K562 (cell line): ENCODE results near the gene CARMIL3. TPM values are rescaled to one million over a fixed set of nuclear protein-coding genes. Genes with fewer than 3 reads are reported as not detected.

Experiments
- ATAC-seq: fragments of 200-7000 bp; cut with Tn5 transposase; 3 replicates; pipeline ENCODE4 v1.9.1; 2020; ENCODE audit warnings: moderate library complexity
- BruUV-seq: library from RNA; stranded (reverse); fragments of 400-500 nt; replicated peaks from 2 replicates; lab custom pipeline; 2021; lab: Mats Ljungman, UMichigan
- CTCF ChIA-PET: fragments of 300-600 bp; formaldehyde crosslinking; extraction: SDS; loops from one replicate; lab custom pipeline; 2021; ENCODE audit warnings: low intra/inter-chr PET ratio; lab: Yijun Ruan, JAX
- POLR2A ChIA-PET: fragments of 300-600, 350-650 bp; sonication (Branson Sonifier 250); formaldehyde crosslinking; extraction: SDS; loops from one replicate; lab custom pipeline; 2021; ENCODE audit warnings: antibody characterized with exemption, inconsistent platforms; lab: Yijun Ruan, JAX
- DNase-seq, 4 experiments: peaks; one replicate each; pipeline versions ENCODE4 v3.0.0 to v3.0.0-alpha.2; 2011 to 2018; ENCODE audit warnings: low spot score in 3 of 4, mixed read lengths in 3 of 4; ENCODE audit errors: extremely low read depth in 1 of 4
- FAIRE-seq: peaks from 2 replicates; lab custom pipeline; 2011; peaks lifted over from hg19 to GRCh38; lab: Jason Lieb, UNC
- H2AFZ ChIP-seq: 2 replicates; pipeline ENCODE4 v1.6.0; 2011; ENCODE audit warnings: low read depth, low read length, control low read depth, inconsistent platforms
- H3K27ac ChIP-seq: fragments of 200-600 bp; 3 replicates; pipeline ENCODE4 v1.8.0; 2011; ENCODE audit warnings: low read depth, mild to moderate bottlenecking, control low read depth, inconsistent platforms, low read length, moderate library complexity, mixed read lengths; ENCODE audit errors: extremely low read depth
- H3K27me3 ChIP-seq, 2 experiments: fragments of 300-600 bp in 1 of 2; 2 replicates in 1 of 2; 3 replicates in 1 of 2; pipeline versions ENCODE4 v1.6.0 to v1.8.0; 2011; ENCODE audit warnings: inconsistent platforms in 2 of 2, low read length in 2 of 2, mild to moderate bottlenecking in 1 of 2, mixed read lengths in 1 of 2, moderate library complexity in 1 of 2; ENCODE audit not compliant: control insufficient read depth in 2 of 2, insufficient read depth in 2 of 2
- H3K36me3 ChIP-seq: fragments of 300-600 bp; 3 replicates; pipeline ENCODE4 v1.8.0; 2011; ENCODE audit warnings: mild to moderate bottlenecking, low read length, inconsistent platforms; ENCODE audit not compliant: control insufficient read depth, insufficient read depth
- H3K4me1 ChIP-seq, 2 experiments: fragments of 200-600 bp in 1 of 2; replicated peaks in 1 of 2; 2 replicates in 1 of 2; 3 replicates in 1 of 2; pipeline versions ENCODE4 v1.5.1 to v1.8.0; 2011; ENCODE audit warnings: inconsistent platforms in 2 of 2, low read length in 2 of 2, mild to moderate bottlenecking in 1 of 2, mixed read lengths in 1 of 2, moderate library complexity in 1 of 2; ENCODE audit not compliant: control insufficient read depth in 2 of 2, insufficient read depth in 2 of 2
- H3K4me2 ChIP-seq: 2 replicates; pipeline ENCODE4 v1.6.1; 2011; ENCODE audit warnings: low read length, control low read depth, inconsistent platforms, mixed read lengths; ENCODE audit not compliant: insufficient read depth
- H3K4me3 ChIP-seq: fragments of 200-600 bp; sonication (generic), shearing (Covaris generic); 2 replicates; pipeline ENCODE4 v1.5.1; 2016; ENCODE audit warnings: control low read depth, inconsistent platforms
- H3K79me2 ChIP-seq: fragments of 200-600 bp; 3 replicates; pipeline ENCODE4 v1.8.0; 2011; ENCODE audit warnings: low read length, inconsistent platforms; ENCODE audit not compliant: control insufficient read depth, insufficient read depth
- H3K9ac ChIP-seq, 2 experiments: 2 replicates each; pipeline versions ENCODE4 v1.6.0 to v1.6.1; 2011; ENCODE audit warnings: low read depth in 2 of 2, low read length in 2 of 2, control low read depth in 1 of 2, inconsistent platforms in 1 of 2, mild to moderate bottlenecking in 1 of 2, mixed read lengths in 1 of 2; ENCODE audit not compliant: insufficient read depth in 1 of 2
- H3K9me1 ChIP-seq: one replicate; pipeline ENCODE4 v1.6.0; 2011; ENCODE audit warnings: inconsistent platforms, mild to moderate bottlenecking, low read length, moderate library complexity; ENCODE audit not compliant: control insufficient read depth, insufficient read depth
- H3K9me3 ChIP-seq: replicated peaks from 2 replicates; pipeline ENCODE4 v1.5.1; 2011; ENCODE audit warnings: low read depth, low read length, inconsistent platforms; ENCODE audit not compliant: control insufficient read depth, insufficient read depth
- H4K20me1 ChIP-seq: replicated peaks from 2 replicates; pipeline ENCODE4 v1.6.1; 2011; ENCODE audit warnings: low read length, inconsistent platforms, mixed read lengths; ENCODE audit not compliant: control insufficient read depth, insufficient read depth
- ARID2 ChIP-seq: fragments of 450-650 bp; IDR thresholded peaks from 2 replicates; pipeline ENCODE4 v1.6.1; 2017; ENCODE audit warnings: antibody characterized with exemption, mild to moderate bottlenecking
- BRCA1 ChIP-seq, 2 experiments: fragments of 450-650 bp in 1 of 2; sonication (generic) in 1 of 2; formaldehyde crosslinking in 1 of 2; IDR thresholded peaks; 2 replicates each; pipeline versions ENCODE4 v1.5.0 to v1.6.1; 2017 to 2020; ENCODE audit warnings: mild to moderate bottlenecking in 1 of 2, missing genetic modification reagents in 1 of 2
- CEBPG ChIP-seq, 3 experiments: fragments of 200-800 bp in 1 of 3; sonication (Bioruptor generic) in 1 of 3; sonication (generic) in 1 of 3; formaldehyde crosslinking in 1 of 3; IDR thresholded peaks in 2 of 3; conservative IDR thresholded peaks in 1 of 3; 2 replicates each; pipeline versions ENCODE4 v1.6.1 to v1.8.0; 2016 to 2022; ENCODE audit warnings: missing compliant biosample characterization in 2 of 3, missing genetic modification characterization in 2 of 3, mild to moderate bottlenecking in 1 of 3, missing genetic modification reagents in 1 of 3
- GABPB2 ChIP-seq: fragments of 250-450 bp; sonication (Bioruptor Pico); conservative IDR thresholded peaks from 2 replicates; pipeline ENCODE4 v1.5.1; 2021; ENCODE audit warnings: mild to moderate bottlenecking
- IRF2 ChIP-seq: sonication (generic); formaldehyde crosslinking; IDR thresholded peaks from 2 replicates; pipeline ENCODE4 v1.8.1; 2022; ENCODE audit warnings: mild to moderate bottlenecking, missing genetic modification reagents
- MXI1 ChIP-seq: IDR thresholded peaks from 2 replicates; pipeline ENCODE4 v1.6.1; 2011; ENCODE audit warnings: low read depth, mild to moderate bottlenecking, improper control_type of control experiment, low read length
- NR2C2 ChIP-seq, 2 experiments: fragments of 200-800 bp in 1 of 2; sonication (Bioruptor generic) in 1 of 2; sonication (generic) in 1 of 2; formaldehyde crosslinking in 1 of 2; IDR thresholded peaks; 2 replicates each; pipeline versions ENCODE4 v1.6.1 to v1.8.0; 2016 to 2022; ENCODE audit warnings: mild to moderate bottlenecking in 1 of 2, missing compliant biosample characterization in 1 of 2, missing genetic modification characterization in 1 of 2, missing genetic modification reagents in 1 of 2
- SMARCA5 ChIP-seq: fragments of 450-650 bp; IDR thresholded peaks from 2 replicates; pipeline ENCODE4 v1.6.1; 2016
- SRSF1 ChIP-seq: fragments of 200-400 bp; formaldehyde crosslinking; IDR thresholded peaks from 2 replicates; pipeline ENCODE4 v1.6.1; 2017; ENCODE audit warnings: mild to moderate bottlenecking, low read depth, low read length, moderate library complexity
- STAT6 ChIP-seq: sonication (generic); formaldehyde crosslinking; IDR thresholded peaks from 2 replicates; pipeline ENCODE4 v1.8.1; 2023; ENCODE audit warnings: mild to moderate bottlenecking, missing genetic modification reagents
- SUPT5H ChIP-seq: fragments of 450-650 bp; IDR thresholded peaks from 2 replicates; pipeline ENCODE4 v1.6.1; 2016
- THRAP3 ChIP-seq: fragments of 450-650 bp; IDR thresholded peaks from 2 replicates; pipeline ENCODE4 v1.6.1; 2016; ENCODE audit warnings: mild to moderate bottlenecking, inconsistent platforms, borderline replicate concordance
- ZNF316 ChIP-seq: fragments of 450-650 bp; IDR thresholded peaks from 2 replicates; pipeline ENCODE4 v1.6.1; 2016
- WGBS: fragments of 100-300 bp; shearing (Covaris generic); methylation state at CpG from one replicate; pipeline ENCODE4 v1.1.6; 2016; ENCODE audit warnings: low coverage, mixed read lengths; ENCODE audit not compliant: insufficient coverage; ENCODE audit errors: missing lambda C conversion rate; 5-methylcytosine and 5-hydroxymethylcytosine counted together
- in situ Hi-C: fragments of 300-500 bp; cut with MboI; formaldehyde crosslinking; loops from 4 replicates; pipeline ENCODE4 v1.15.0; 2018; ENCODE audit warnings: inconsistent platforms, mixed read lengths
- intact Hi-C: fragments of 100-400 bp; cut with micrococcal nuclease; formaldehyde crosslinking; loops from 2 replicates; pipeline ENCODE4 v1.14.2; 2022
- polyA plus RNA-seq, 8 experiments: library from polyadenylated mRNA; depleted of rRNA in 4 of 8; stranded (reverse) in 5 of 8; unstranded in 3 of 8; fragments of >200 nt; fragmentation: Nextera tagmentation in 2 of 8; fragmentation: Illumina TruSeq in 1 of 8; extraction: Ambion mirVana in 2 of 8; extraction: Trizol in 1 of 8; gene quantifications; 2 replicates each; pipeline versions ENCODE4 v1.2.1 to v1.2.3, GENCODE V29; 2011 to 2014; ENCODE audit warnings: inconsistent platforms in 1 of 8, missing spikeins in 1 of 8
- total RNA-seq, 7 experiments: library from RNA; depleted of rRNA in 6 of 7; stranded (reverse); fragments of >200 nt in 6 of 7; fragmentation: Illumina TruSeq in 2 of 7; extraction: Trizol in 2 of 7; gene quantifications; 2 replicates each; pipeline versions ENCODE4 v1.2.1 to v1.2.3, GENCODE V29; 2011 to 2021; ENCODE audit warnings: low replicate concordance in 1 of 7
- TF ChIP-seq, protein P1 (sequence below): fragments of 450-650 bp; IDR thresholded peaks from 2 replicates; pipeline ENCODE4 v1.7.0; 2016; ENCODE audit warnings: borderline replicate concordance

Gene CARMIL3
- total and polyA plus RNA-seq, 9 of the 15 experiments (the other 6 are each of a cell fraction or from before 2014, with no cell fraction given), result 0.01 to 0.11 (median 0.05) TPM; not detected in 5

- TF ChIP-seq STAT6 (CRISPR knock-in tag) (no peak), SMARCA5 (no peak), THRAP3 (no peak)
- TF ChIP-seq, protein P1, sequence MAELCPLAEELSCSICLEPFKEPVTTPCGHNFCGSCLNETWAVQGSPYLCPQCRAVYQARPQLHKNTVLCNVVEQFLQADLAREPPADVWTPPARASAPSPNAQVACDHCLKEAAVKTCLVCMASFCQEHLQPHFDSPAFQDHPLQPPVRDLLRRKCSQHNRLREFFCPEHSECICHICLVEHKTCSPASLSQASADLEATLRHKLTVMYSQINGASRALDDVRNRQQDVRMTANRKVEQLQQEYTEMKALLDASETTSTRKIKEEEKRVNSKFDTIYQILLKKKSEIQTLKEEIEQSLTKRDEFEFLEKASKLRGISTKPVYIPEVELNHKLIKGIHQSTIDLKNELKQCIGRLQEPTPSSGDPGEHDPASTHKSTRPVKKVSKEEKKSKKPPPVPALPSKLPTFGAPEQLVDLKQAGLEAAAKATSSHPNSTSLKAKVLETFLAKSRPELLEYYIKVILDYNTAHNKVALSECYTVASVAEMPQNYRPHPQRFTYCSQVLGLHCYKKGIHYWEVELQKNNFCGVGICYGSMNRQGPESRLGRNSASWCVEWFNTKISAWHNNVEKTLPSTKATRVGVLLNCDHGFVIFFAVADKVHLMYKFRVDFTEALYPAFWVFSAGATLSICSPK, result no peak
- TF ChIP-seq, all 486 proteins: peak for 0
Observed at GRCh38 chr14:24085215-24085614, 33.4 kb downstream of the CARMIL3 start (continued).

DNA sequence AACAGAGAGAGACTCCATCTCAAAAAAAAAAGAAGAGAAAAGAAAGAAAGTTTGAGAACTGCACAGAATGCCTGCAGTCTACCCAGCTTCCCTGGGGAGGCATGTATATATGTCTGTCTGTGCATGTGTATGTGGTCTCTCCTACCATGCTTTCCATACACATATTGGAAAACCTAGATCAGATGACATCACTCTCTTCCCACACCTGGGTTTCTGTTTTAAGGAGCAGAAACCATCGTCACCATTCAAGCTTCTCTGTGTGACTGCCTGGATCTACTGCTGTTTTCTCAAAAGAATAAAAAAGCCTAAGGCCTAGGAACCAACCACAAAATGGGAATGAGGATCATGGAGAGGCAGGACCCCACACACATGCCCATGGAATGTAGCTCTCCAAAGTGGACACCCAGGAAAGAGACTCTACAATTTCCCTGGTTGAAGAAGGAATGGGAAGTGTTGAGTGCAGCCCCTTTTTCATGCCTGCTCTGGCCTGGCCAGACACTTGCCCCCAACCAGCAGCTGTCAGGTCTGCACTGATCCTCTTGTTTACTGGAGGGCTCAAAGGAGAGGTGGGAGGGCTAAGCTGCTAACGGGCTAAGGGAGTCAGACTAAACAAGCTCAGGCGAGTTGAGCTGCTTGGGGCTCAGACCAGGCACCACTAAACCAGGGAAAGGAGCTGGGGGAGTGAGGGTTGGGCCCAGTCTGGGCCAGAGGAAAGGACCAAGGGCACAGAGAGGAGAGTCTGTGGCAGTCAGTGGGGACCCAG, 34.6 kb downstream of the CARMIL3 start:
- Histone ChIP-seq H3K4me1 (peaks cover 10 to 15% of the 10 kb centered on the region in 2 experiments), H3K9ac (peak overlapping the region in 1 of 2 experiments; percentile 52; a peak in 1 of 4 replicates), H3K27me3 (no peaks in the 10 kb centered on the region), H2AFZ (no peak overlapping the region), H3K79me2 (no peaks in the 10 kb centered on the region), H3K9me3 (no peaks in the 10 kb centered on the region), H3K4me3 (no peak overlapping the region), H3K36me3 (no peaks in the 10 kb centered on the region), H3K4me2 (no peak overlapping the region), H3K9me1 (no peaks in the 10 kb centered on the region), H4K20me1 (no peaks in the 10 kb centered on the region), H3K27ac (no peak overlapping the region)
- ChIA-PET POLR2A (no interaction called here), CTCF (interaction anchor here (0.7 kb wide), 1 partner anchor 26 kb away, joined by 3 read pairs; no protein-coding TSS in a partner anchor)
- no peak for DNase-seq
- ATAC-seq, result no peak
- intact Hi-C loops, result no loop called here
- BruUV-seq, result no TSS peak
- no peak for FAIRE-seq
- WGBS, result 33% methylated on average over 2 of the region's 3 CpGs
- in situ Hi-C loops, result loop anchor here (5.0 kb wide), 1 partner anchor 74 kb away; no protein-coding TSS in a partner anchor
- TF ChIP-seq ZNF316 (no peak), MXI1 (no peak), SRSF1 (no peak), IRF2 (CRISPR knock-in tag) (no peak), SUPT5H (no peak), GABPB2 (no peak), ARID2 (no peak), BRCA1 (IDR thresholded peaks at IDR 0.05) (no peak), BRCA1 (CRISPR knock-in tag; IDR thresholded peaks at IDR 0.05) (no peak), CEBPG (CRISPR knock-in tag; IDR thresholded peaks at IDR 0.05) (no peak), CEBPG (tag; conservative IDR thresholded peaks at IDR 0.05 in 1 of 2, IDR thresholded peaks at IDR 0.05 in 1 of 2) (no peak), NR2C2 (CRISPR knock-in tag; IDR thresholded peaks at IDR 0.05) (no peak), NR2C2 (tag; IDR thresholded peaks at IDR 0.05) (no peak)
